ENCODE measurements around the gene MMP26.

MMP26 gene

DNA sequence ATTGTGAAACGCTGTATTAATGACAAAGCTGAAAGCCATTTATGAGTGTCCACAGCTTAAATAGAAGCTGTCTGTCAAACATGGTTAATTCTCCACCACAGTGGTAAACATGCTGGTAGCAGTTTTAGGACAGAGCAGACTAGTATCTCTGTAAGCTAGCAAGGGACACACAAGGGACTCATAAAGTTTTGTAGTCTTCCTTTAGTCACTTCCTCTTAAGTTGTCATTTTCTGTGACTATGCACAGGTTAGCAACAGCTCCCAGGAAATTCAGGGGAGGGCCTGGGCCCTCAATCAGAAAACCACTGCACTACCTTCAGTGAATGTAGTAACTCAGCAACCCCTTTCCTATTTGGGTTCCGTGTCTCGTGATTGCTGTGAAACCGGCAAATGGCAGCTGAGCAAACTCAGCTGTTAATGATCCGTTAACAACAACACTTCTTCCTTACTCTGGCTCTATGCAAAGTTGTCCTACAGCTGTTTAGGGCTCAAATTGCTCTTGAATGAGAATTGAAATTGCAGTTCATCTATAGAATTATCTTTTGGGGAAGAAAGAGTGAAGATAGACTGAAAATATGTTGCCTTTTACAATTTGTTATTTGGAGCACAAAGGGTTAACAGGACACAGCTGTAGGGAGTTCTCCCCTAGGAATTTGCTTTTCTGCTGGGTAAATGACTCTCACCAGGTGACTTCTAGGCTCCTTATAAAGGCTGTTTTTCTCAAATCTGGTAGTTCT, at the start of gene MMP26:
Gene MMP26 (plus strand): TSS at position 731 of the 736 bp plus-strand sequence.
- in situ Hi-C loops (cut with MboI; ENCODE audit: low sequenced_read_pairs): no loop called here

DNA sequence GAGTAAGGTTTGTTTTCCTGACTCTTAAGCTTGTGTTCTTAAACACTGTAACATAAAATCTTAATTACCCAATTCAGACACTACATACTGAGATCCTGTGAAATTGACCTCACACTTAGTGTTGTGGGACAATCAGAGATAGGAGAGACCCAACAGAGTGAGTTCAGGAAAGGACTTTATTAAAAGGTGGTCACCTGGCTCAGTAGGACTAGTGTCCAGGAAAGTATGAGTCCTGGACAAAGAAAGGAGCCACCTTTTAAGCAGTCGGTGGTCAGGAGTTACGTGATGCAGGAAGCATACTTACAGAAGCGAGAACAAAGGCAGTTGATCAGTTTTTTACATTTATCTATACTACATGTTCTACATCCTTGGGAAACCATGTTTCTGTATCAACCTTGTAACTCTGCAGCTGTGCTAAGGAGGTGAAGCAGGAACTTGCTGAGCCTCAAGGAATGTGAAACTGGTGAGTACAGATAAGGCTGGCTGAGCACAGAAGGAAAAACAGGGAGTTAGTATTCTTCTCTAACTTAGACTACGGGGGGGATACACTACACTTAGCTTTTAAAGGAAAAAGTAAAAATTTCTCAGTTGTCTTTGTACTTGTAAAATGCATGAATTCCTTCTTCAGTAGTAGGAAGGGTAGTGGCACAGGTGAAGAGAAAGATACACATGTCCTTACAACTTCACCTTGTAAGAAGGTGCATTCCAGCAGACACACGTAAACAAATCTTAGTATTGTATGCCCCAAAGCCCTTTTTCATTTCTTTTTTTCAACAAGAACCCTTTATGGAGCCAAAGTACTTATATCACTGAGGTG, 45.7 kb upstream of the MMP26 start:
- in situ Hi-C loops (cut with MboI; ENCODE audit: low sequenced_read_pairs): no loop called here

DNA sequence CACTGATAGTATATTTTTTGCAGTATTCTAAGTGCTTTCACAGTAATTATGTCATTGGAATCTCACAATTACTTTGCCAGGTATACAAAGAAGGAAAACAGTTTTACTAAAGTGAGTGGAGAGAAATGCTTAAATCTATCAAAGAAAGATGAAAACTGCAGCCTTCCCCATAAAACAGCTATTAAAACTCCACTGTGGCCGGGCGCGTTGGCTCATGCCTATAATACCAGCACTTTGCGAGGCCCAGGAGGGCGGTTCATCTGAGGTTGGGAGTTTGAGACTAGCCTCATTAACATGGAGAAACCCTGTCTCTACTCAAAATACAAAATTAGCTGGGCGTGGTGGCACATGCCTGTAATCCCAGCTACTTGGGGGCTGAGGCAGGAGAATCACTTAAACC, 41.7 kb upstream of the MMP26 start:
- in situ Hi-C loops (cut with MboI; ENCODE audit: low sequenced_read_pairs): no loop called here

DNA sequence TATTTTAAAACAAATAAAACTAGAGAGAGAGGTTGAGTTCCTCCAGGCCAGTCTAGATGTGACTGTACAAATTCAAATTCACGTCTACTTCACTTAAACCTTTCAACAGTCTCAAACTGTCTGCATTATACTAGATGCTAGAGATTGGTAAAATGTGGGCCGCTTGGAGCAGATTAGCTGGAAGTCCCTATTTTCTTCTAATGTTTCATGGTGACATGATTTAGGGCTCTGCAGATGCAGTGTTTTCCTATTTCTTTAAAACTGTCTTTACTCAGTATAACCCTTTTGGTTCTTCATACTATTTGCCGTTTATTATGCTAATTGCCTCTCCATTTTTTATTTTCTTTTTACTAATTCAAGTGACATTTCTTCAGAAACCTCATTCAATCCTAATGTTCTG, 40.4 kb upstream of the MMP26 start:
- in situ Hi-C loops (cut with MboI; ENCODE audit: low sequenced_read_pairs): no loop called here

DNA sequence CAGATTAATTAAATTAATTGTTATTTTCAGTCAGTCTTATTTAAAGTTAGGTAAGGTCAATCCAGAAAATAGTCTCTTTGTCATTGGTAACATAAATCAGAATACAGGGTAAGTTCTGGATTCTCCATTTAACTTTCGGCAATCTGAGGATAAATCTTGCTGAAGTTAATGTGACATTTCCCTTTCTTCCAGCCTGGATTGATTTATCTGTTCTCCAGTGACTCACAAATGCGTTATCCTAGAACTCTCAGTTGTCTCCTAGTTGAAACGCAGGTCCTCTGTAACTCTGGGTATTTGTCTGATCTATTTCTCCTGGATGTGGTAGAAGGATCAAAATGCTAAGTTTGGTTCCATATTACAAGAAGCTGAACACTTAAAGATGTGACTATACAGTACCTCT, 39.8 kb upstream of the MMP26 start:
- in situ Hi-C loops (cut with MboI; ENCODE audit: low sequenced_read_pairs): no loop called here

DNA sequence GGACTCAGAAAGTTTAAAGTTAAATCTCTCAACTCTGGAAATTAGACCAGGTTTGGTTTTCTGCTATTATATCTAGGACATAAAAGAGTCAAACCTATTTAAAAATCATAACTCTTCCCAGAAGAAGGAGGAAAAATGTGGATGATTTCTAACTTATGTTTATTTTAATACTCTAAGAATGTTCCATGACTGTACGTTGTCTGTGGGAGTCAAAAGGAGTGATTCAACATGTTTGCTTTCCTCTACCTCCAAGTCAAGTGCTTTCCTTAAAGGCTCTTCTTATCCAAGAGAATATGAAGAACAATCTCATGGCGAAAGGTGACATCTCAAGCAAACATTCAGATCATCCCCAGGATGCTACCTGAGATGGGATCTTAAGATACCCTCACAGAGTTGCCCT, 39.2 kb upstream of the MMP26 start:
- in situ Hi-C loops (cut with MboI; ENCODE audit: low sequenced_read_pairs): no loop called here

DNA sequence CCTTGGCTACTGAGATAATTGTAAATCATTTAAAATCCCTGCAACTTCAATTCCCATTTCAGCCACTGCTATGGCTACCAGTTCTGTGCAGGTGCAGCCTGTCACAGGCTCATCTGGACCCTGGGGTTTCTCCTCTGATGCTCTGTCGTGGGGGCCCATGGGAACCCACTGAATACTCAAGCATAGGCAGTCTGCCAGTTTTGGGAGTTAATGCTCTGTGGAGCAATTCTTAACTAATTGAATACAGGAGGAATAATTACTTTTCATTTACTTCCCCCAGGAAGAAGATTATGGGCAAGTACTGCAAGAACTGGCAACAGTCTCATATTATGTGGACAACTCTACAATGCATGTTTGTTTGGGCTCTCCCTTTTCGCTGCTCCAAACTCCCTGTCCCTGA, 32.8 kb upstream of the MMP26 start:
- in situ Hi-C loops (cut with MboI; ENCODE audit: low sequenced_read_pairs): no loop called here

DNA sequence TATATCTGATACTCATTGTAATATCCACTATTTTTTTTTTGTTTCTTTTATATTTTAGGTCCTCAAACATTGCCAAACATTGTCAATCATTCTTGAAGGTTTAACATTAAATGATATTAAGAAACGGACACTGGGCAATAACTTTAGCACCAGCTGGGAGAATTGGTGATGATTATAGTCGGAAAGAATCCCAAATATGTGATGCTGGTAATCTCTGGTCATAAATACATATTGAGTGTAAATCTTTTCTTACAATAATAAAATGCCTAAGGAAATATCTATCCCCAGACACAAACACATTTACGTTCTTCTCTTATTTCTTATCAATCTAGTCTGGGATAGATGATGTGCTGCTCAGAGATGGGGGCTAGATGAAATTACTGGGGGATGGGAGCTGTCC, 32.1 kb upstream of the MMP26 start:
- in situ Hi-C loops (cut with MboI; ENCODE audit: low sequenced_read_pairs): no loop called here

DNA sequence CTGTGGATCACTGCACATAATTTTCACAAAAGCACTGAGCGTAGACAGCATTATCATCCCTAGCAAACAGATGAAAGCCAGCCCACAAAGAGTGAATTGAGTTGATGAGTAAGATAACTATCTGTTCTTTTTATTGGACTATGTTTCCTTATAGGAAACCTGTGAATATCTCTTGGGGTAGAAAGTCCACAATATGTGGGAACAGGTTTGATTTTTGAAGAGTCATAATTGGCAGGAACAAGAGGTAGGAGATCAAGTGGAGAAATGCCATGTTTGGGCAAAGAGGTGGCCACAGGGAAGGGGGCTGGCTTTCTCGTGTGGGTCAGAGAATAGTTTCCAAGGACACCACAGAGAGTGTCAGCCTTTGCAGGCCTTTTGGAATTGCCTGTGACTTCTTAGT, 30.8 kb upstream of the MMP26 start:
- in situ Hi-C loops (cut with MboI; ENCODE audit: low sequenced_read_pairs): no loop called here

DNA sequence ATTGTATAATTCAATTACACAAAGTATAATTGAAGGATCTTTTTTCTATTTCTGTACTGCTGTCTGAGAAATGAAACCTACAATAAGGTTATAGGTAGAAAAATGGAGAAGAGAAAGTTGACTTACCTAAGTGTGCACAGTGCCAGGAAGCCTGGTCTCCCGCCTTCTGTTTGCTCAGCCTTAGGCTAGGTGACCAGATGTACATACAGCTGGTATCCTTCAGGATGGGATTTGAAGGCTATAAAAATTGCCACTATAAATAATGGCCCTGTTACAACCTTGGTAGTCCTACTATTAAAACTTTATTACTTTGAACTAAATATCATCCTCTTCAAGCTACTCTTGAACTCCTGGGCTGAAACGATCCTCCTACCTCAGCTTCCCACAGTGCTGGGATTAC, 26.6 kb upstream of the MMP26 start:
- in situ Hi-C loops (cut with MboI; ENCODE audit: low sequenced_read_pairs): no loop called here

DNA sequence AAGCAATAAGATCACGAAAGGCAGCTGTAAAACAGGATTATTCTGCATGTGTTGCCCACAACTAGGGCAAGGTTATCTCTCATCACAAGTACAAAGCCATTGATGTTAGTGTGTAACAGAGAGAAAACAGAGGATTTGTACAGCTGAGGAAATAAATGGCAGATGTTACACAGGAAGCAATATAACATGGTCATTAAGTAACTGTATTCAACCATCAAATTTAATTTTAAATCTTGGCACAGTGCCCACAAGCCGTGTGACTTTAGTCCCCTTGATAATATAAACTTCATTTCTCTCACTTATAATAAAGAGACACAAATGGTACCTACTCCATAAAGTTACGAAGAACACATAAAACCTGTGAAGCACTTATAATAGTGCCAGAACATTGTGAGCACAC, 24.2 kb upstream of the MMP26 start:
- in situ Hi-C loops (cut with MboI; ENCODE audit: low sequenced_read_pairs): no loop called here

DNA sequence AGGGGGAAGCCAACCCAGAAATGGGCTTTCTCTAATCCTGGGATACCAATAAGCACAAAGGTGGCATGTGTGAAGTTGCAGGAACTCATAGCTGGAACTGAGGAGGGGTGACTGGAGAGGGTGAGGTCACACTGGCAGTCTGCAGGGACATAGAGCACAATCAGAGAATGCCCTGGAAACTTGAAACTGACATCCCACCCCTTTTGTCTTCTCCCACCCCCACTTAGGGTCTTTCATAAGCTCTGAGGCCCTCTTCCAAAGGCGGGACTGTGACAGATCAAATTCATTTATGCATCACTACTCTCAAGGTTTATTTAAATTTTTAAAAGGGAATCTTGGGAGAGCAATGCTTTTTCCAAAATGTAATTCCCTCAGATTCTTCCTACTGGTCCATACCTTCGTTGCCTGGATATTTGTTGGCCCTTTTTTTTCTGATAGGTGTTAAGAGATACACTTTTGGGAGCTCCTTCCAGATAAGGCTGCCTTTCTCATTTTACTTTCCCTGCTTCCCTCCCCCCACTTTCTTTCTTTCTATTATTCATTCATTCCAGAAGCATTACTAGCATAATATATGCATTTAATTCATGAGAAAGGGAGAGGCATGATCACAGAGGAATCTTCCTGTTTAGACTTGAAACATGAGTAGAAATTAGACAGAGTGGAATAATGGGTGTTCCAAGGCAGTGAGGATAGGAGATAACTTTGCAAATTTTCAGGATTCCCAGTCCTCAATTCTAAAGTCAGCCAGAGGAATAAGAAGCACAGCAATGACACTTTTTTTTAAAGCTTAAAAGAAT, 21.8 kb upstream of the MMP26 start:
- in situ Hi-C loops (cut with MboI; ENCODE audit: low sequenced_read_pairs): no loop called here

DNA sequence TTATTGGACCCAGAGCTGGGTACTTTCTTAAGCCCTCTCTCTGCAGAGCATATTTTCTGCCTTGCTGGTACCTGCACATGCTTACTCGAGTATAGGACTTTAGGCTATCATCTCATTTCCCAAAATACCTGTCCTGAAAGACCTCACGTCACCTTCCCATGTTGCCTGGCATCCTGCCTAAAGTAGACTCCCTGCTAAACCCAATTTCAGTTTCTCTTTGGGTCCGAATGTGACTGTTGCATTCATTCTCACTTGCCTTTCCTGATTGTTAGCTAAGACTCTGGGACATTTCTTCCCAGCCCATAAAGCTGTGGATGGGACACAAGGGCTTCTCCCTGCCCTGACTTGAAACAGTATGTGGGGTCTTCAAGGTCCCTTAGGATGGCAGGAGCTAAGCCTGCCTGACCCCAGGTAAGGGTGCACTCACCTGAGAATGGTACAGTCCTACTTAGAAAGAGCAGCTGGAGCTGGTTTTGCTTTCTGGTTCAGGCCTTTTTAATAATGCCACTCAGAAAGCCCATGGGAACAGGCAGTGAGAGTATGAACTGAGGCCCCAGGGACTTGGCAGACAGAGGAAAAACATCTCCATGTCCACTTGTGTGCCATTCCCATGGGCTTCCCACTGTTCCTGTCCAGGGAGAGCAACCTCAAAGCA, 19.8 kb upstream of the MMP26 start:
- in situ Hi-C loops (cut with MboI; ENCODE audit: low sequenced_read_pairs): no loop called here

DNA sequence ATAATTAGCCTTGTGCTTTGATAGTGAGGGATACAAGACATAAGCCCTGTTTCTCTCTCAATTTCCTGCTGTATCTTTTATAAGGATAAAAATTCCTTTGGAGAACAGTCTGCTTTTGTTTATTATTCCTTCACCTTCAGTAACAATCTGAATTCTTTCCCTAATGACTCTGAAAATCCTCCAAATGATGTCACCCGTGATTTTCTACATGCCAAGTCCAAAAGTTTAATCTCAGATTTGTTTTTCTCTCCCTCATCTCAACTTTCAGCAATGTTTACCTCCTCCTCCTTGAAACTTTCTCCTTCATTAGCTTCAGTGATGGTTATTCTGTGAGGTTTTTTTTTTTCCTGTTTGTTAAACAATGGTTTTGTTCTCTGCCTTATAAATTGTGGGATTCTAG, 9.1 kb upstream of the MMP26 start:
- in situ Hi-C loops (cut with MboI; ENCODE audit: low sequenced_read_pairs): no loop called here

DNA sequence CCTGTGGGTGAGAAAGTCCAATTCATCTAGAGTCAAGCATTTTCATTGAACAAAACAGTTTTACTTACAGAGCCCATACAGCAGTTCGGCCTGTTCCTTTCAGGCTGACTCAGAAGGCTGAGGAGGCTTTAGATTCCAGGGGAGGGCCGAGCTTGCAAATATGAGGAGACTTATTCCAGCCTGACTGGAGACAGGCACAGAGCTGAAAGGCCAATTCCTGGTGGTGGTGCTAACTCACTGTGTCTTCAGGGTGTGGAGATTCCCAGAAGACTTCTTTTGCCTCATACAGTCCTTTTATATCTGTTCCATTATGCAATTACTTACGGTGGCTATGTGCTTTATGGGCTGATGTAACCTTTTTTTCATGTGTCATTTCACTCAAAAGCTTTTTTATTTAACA, 7.0 kb upstream of the MMP26 start, which contains the start of gene OR51E2:
Gene OR51E2 (minus strand): TSS at position 269 of the 400 bp plus-strand sequence. CDS start 15,142 bp downstream, outside the sequence.
- in situ Hi-C loops (cut with MboI; ENCODE audit: low sequenced_read_pairs): no loop called here

DNA sequence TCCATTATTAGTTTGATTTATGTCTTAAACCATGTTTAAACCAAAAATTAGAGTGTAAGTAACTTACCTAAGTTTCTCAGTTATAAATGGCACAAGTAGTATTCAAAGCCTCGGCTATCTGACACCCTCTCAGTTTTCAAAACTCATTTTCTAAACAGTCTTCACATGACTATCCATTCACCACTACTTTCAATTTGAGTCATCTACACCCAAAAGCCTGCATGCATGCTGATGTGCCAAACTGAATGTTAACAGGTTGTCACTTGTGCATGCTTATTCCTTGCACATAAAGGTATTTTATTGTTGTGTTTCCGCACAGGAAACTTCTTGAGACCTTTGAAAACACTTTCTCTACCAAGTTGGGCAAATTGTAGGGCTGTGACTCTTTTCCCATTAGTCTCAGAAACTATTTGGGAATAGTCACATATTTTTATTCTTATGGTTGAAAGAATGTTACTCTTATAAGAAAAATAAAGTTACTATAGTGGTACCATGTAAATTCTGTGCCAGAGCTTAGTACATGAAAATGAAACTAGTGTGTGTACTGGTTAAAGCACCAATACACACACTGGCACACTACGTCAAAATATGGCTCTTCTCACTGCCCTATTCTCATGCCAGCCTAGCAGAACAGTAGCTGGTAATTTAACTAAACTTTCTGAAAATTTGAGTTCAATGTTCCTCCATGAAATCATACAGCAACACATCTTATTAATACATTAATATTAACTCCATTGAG, 4.7 kb upstream of the MMP26 start:
- in situ Hi-C loops (cut with MboI; ENCODE audit: low sequenced_read_pairs): no loop called here

DNA sequence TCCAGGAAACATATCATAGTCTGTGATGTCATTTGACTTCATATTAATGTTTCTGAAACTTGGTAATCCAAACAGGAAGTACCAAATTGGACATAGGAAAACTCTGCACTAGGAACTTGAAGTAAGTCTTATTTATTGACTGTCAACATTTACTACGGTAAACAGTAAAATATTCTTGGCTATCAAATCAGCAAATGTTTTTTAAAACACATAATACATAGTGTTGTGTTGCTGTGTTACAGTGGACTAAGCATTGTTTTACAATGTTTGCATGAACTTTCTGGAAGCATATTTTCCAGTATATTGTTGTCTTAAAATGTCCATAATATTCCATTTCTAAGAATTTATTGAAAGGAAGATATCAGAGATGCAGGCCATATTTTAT, 4.2 kb upstream of the MMP26 start:
- in situ Hi-C loops (cut with MboI; ENCODE audit: low sequenced_read_pairs): no loop called here

DNA sequence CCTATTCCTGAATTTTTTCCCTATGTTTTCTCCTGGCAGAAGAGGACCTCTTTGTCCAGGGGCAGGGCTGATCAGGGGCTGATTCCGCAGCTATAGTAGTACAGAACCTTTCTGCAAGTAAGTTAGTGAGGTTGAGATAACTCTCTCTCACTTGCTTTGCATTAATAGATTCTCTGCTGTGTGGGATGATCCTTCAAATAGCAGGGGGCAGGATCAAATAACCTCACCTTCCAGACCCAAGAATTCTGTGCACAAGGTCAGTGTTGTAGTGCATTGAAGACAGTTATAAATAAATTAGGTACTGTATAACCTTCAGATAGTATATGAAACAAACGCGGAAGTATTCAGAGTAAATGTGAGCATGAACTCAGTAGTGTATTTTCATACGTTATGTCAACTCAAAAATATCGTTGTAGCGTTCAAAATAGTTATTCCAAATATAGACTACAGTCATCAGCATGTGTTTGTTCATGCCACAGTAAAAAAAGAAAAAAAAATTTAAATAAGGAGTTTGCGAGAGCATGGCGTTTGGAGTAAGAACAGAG, 278 bp downstream of the MMP26 start:
- in situ Hi-C loops (cut with MboI; ENCODE audit: low sequenced_read_pairs): no loop called here

DNA sequence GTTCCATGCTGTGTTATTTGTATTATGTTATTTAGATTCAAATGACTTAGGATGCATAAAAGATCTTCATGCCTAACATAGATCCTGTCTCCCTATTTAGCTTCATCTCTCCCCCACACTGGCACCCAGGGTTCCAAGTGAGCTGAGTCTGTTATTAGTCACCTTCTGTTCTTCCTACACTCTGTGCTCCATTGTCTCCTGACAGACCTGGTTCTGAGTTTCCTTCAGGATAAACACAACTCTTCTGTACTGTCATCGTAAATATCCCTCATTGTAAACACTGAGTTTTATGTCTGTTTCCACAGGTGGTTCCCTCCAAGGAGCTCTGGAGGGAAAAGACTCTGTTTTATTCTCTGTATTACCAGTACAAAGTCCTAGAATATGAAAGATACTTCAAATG, 8.7 kb downstream of the MMP26 start:
- in situ Hi-C loops (cut with MboI; ENCODE audit: low sequenced_read_pairs): no loop called here

DNA sequence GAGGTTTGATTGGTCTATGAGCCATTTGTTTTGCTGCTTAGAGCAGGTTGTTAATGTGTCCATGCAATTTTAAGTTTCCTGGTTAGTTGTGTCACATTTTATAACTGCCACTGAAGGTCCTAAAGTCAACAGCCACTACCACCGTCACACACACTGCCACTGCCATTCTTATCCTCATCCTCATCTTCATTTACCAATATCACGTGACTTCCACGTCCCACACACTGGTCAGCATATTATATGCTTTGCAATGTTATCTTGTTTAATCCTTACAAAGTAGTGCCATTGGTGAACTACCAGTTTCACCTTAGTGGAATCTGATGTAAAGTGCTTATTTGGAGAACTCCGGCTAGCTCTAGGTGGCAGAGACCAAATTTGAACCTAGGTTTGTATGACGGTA, 9.7 kb downstream of the MMP26 start:
- in situ Hi-C loops (cut with MboI; ENCODE audit: low sequenced_read_pairs): no loop called here

Data from HL-60/S4 treated with phorbol 12-myristate 13-acetate at 8.2 ng/mL for 4 days and 3 days (cell line).